HG02981 (cell line): Measurements from ENCODE around the gene CFAP61.

Experiments
- ATAC-seq: cut with Tn5 transposase; IDR thresholded peaks from one replicate; pipeline ENCODE4 v1.9.1; 2021; ENCODE audit warnings: mild to moderate bottlenecking, moderate library complexity; ENCODE audit not compliant: unreplicated experiment

Gene CFAP61

GRCh38 chr20:20267685-20268370 is 215.5 kb downstream of the CFAP61 start:
- no peak for ATAC-seq

GRCh38 chr20:20271271-20271670 is 218.9 kb downstream of the CFAP61 start:
- no peak for ATAC-seq

GRCh38 chr20:20272686-20273085 is 220.4 kb downstream of the CFAP61 start:
- ATAC-seq, result no peak

- no peak for ATAC-seq
Observed at GRCh38 chr20:20273286-20273685, 221.0 kb downstream of the CFAP61 start.

GRCh38 chr20:20274821-20275220 is 222.5 kb downstream of the CFAP61 start:
- ATAC-seq, result no peak

GRCh38 chr20:20275636-20276035 is 223.3 kb downstream of the CFAP61 start:
- ATAC-seq, result no peak

- no peak for ATAC-seq
Observed at GRCh38 chr20:20276811-20277530, 224.6 kb downstream of the CFAP61 start.

GRCh38 chr20:20277894-20278335 is 225.6 kb downstream of the CFAP61 start:
- ATAC-seq, result no peak

- ATAC-seq, result no peak
Observed at GRCh38 chr20:20286061-20286460, 233.7 kb downstream of the CFAP61 start.

- no peak for ATAC-seq
Observed at GRCh38 chr20:20289331-20289730, 237.0 kb downstream of the CFAP61 start.

- no peak for ATAC-seq
Observed at GRCh38 chr20:20292472-20292871, 240.1 kb downstream of the CFAP61 start.

- no peak for ATAC-seq
Observed at GRCh38 chr20:20293141-20293540, 240.8 kb downstream of the CFAP61 start.

- no peak for ATAC-seq
Observed at GRCh38 chr20:20293691-20294385, 241.5 kb downstream of the CFAP61 start.

GRCh38 chr20:20295621-20296498 is 243.5 kb downstream of the CFAP61 start:
- no peak for ATAC-seq

- no peak for ATAC-seq
Observed at GRCh38 chr20:20297181-20297580, 244.8 kb downstream of the CFAP61 start.

- no peak for ATAC-seq
Observed at GRCh38 chr20:20297752-20298151, 245.4 kb downstream of the CFAP61 start.

- no peak for ATAC-seq
Observed at GRCh38 chr20:20299904-20300303, 247.6 kb downstream of the CFAP61 start.

GRCh38 chr20:20303320-20303719 is 251.0 kb downstream of the CFAP61 start:
- ATAC-seq, result no peak

GRCh38 chr20:20303742-20304141 is 251.4 kb downstream of the CFAP61 start:
- no peak for ATAC-seq

- ATAC-seq, result no peak
Observed at GRCh38 chr20:20304942-20305341, 252.6 kb downstream of the CFAP61 start.

- ATAC-seq, result no peak
Observed at GRCh38 chr20:20312562-20312961, 260.2 kb downstream of the CFAP61 start.
